Measurements from ENCODE around the gene JPH4. TPM values are rescaled to one million over a fixed set of nuclear protein-coding genes. Genes with fewer than 3 reads are reported as not detected.

JPH4 gene
- total RNA-seq, 1 experiment from 2014 or later, result 0.15 TPM

DNA sequence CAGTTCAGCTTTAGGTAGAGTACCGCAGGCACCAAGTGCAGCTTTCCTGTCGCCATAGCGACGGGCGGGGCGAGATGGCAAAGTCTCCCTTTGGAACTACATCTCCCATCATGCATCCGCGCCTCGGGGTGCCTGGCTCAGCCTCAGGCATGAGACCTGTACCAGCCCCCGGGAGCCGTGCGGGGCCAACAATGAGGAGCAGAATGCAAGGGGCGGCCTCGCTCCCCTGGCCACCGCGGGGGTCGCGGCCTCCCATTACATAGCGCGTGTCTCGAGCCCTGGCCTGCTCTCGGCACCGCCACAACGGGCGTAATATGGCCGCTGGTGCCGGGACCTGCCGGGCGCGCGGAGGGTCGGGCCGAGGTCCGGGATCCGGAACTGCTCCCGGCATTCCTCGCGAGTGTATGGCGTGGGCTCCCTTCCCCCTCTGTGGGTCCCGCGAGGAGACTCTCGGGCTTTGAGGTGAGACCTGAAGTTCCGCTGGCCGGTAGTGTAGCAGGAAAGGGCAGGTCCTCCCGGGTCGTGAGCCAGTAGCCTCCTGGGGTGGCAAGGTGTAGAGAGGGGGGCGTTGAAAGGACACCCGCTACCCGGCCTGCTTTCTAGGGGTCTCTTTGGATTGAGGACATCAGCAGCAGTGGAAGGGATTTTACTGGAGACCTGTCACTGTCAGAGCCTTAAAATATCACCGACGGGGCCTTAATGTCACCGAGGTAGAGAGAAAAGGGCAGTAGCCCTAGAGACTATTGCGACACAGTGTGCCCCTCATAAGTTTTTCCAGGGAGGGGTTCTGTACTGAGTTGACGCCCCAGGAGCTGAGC, 22.5 kb downstream of the JPH4 start, which contains the start of gene THTPA:
Gene THTPA, plus strand, starts transcription at position 390 of the 818 bp plus-strand sequence. CDS start 487 bp downstream, outside the sequence.
- intact Hi-C loops (cut with micrococcal nuclease), result loop anchor here (5.0 kb wide), 1 partner anchor 289 kb away; no protein-coding TSS in a partner anchor
- peak; percentile 55 for TF ChIP-seq POLR2A (IDR thresholded peaks at IDR 0.05; ENCODE audit: borderline replicate concordance, extremely low read depth, insufficient read depth, insufficient read length)
- no peak for TF ChIP-seq ZNF274 (IDR thresholded peaks at IDR 0.05; ENCODE audit: low read depth, low read length)
- no peak for TF ChIP-seq SRF (IDR thresholded peaks at IDR 0.05; ENCODE audit: low read depth)
- TF ChIP-seq ZFX (IDR thresholded peaks at IDR 0.05), result peak; percentile 93
- TF ChIP-seq SP1 (IDR thresholded peaks at IDR 0.05; ENCODE audit: low read depth), result no peak
- no peak; the same call in 1 of the 2 replicates for TF ChIP-seq CEBPB (IDR thresholded peaks at IDR 0.05; ENCODE audit: low read depth)
- TF ChIP-seq, protein P1, sequence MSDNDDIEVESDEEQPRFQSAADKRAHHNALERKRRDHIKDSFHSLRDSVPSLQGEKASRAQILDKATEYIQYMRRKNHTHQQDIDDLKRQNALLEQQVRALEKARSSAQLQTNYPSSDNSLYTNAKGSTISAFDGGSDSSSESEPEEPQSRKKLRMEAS (IDR thresholded peaks at IDR 0.05), result peak; percentile 77; the same call in 1 of the 2 replicates
- TF ChIP-seq ELF1 (IDR thresholded peaks at IDR 0.05; ENCODE audit: borderline replicate concordance, low read depth), result peak; percentile 77; the same call in 1 of the 2 replicates
- TF ChIP-seq CBX3 (IDR thresholded peaks at IDR 0.05; ENCODE audit: low read depth), result no peak
- no peak for TF ChIP-seq REST (IDR thresholded peaks at IDR 0.05; ENCODE audit: low read depth)
- peak; percentile 41 for TF ChIP-seq TCF7L2 (IDR thresholded peaks at IDR 0.05; ENCODE audit: borderline replicate concordance, extremely low read depth, insufficient read depth, insufficient read length)
- peak; percentile 15 for TF ChIP-seq ZBTB33 (IDR thresholded peaks at IDR 0.05; ENCODE audit: extremely low read depth, insufficient replicate concordance, low read length)
- TF ChIP-seq JUND (IDR thresholded peaks at IDR 0.05), result no peak
- TF ChIP-seq RAD21 (IDR thresholded peaks at IDR 0.05; ENCODE audit: low read depth), result no peak
- no peak for TF ChIP-seq EZH2 (IDR thresholded peaks at IDR 0.05)
- TF ChIP-seq EZH2phosphoT487 (IDR thresholded peaks at IDR 0.05; ENCODE audit: borderline replicate concordance), result no peak
- TF ChIP-seq POLR2AphosphoS5 (IDR thresholded peaks at IDR 0.05; ENCODE audit: low read depth, low read length), result peak; percentile 69
- no peak; the same call in 1 of the 2 replicates for TF ChIP-seq SIN3A (IDR thresholded peaks at IDR 0.05; ENCODE audit: low read depth)
- TF ChIP-seq EGR1 (IDR thresholded peaks at IDR 0.05; ENCODE audit: low read depth), result no peak
- peak; percentile 65 for TF ChIP-seq YY1 (IDR thresholded peaks at IDR 0.05; ENCODE audit: extremely low read depth, insufficient replicate concordance, low read depth, low read length)
- TF ChIP-seq ATF3 (IDR thresholded peaks at IDR 0.05), result no peak
- TF ChIP-seq FOSL1 (IDR thresholded peaks at IDR 0.05; ENCODE audit: low read depth), result no peak

More for the DNA sequence above, 22.5 kb downstream of the JPH4 start, which contains the start of gene THTPA:
- H3K9ac ChIP-seq (ENCODE audit: low read length), result peak within 1 kb of the TSS; percentile 82
- peak within 1 kb of the TSS; percentile 95 for H3K4me2 ChIP-seq (ENCODE audit: low read length)
- peaks cover 5 to 27% of the 10 kb centered on the region in 2 experiments; a peak in 3 of 4 replicates for H3K4me1 ChIP-seq (ENCODE audit: control insufficient read depth in 1 of 2, insufficient read depth in 2 of 2, low read length in 2 of 2)
- no peaks in the 10 kb centered on the region for H3K9me3 ChIP-seq (ENCODE audit: control insufficient read depth in 1 of 2, insufficient read depth in 1 of 2, low read depth in 1 of 2, low read length in 2 of 2)
- H3K27ac ChIP-seq (ENCODE audit: low read depth, low read length), result peak within 1 kb of the TSS; percentile 91
- no peaks in the 10 kb centered on the region for H3K27me3 ChIP-seq (ENCODE audit: insufficient read depth, low read length)
- H3K79me2 ChIP-seq (ENCODE audit: insufficient read depth, low read length), result peaks cover 6% of the 10 kb centered on the region; the same call in 1 of the 2 replicates
- H3K9me2 ChIP-seq (ENCODE audit: insufficient read depth), result no peaks in the 10 kb centered on the region
- H4K20me1 ChIP-seq (ENCODE audit: insufficient read depth), result no peaks in the 10 kb centered on the region
- CTCF ChIA-PET, result interaction anchor here (0.7 to 6.0 kb wide), 5 partner anchors 12 to 81 kb away, joined by 3 to 69 read pairs (median 4); partner anchors contain the start of gene AP1G2
- DNase-seq (ENCODE audit: low read depth, low spot score) (peak; percentile 81), ATAC-seq (peak; percentile 80)
- BruUV-seq (replicated peaks), result TSS peak; percentile 72
- POLR2A ChIA-PET, result interaction anchor here (0.6 to 1.1 kb wide), 3 partner anchors 11 to 81 kb away, joined by 3 read pairs; no protein-coding TSS in a partner anchor
- RAD21 ChIA-PET (ENCODE audit: low non-redundant PET in 1 of 2, low total read pairs in 2 of 2, uncharacterized antibody in 2 of 2, unreplicated experiment in 2 of 2), result no interaction called here
- H3K4me3 ChIP-seq (replicated peaks in 1 of 2; ENCODE audit: low read depth in 1 of 2, low read length in 2 of 2), result peak within 1 kb of the TSS; percentile 81 to 92
- H3K36me3 ChIP-seq (ENCODE audit: control insufficient read depth in 1 of 2, insufficient read depth in 2 of 2, low read length in 2 of 2), result peaks cover 11 to 12% of the 10 kb centered on the region in 2 experiments; a peak in 3 of 4 replicates
- peak within 1 kb of the TSS; percentile 85 for H2AFZ ChIP-seq (ENCODE audit: low read depth, low read length, poor library complexity, severe bottlenecking)
